Activated T-cell treated with anti-CD3 and anti-CD28 coated beads, Interleukin-2, amount 50 U/mL, for 1 hour (primary cell): ENCODE results near the gene WSB1.
A peak's percentile ranks its signal among the peaks of the same experiment; 100 is the strongest.

ENCODE experiments used
- DNase-seq: peaks from one replicate; pipeline ENCODE4 v3.0.0-alpha.2; 2020

Gene WSB1

GRCh38 chr17:27280527-27280926, 13.4 kb upstream of the WSB1 start:
- no peak for DNase-seq

DNA sequence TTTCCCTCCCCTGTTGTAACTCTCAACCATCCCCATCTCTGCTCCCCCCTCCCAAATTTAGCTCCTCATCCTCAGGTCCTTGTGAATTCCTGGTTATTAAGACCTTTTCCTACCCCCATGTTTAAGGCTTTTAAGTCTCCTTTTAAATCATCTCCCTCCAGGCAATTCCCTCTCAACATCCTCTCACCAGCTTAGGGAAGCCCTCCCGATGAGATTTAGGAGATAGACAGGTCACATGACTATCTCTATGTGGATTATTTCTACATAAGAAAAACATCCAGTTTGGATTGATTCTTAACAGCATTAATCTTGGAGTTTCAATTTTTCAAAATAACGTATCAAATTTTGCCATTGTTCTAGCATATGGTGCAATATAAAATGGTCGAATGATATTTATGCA, 12.5 kb upstream of the WSB1 start:
- no peak for DNase-seq

DNA sequence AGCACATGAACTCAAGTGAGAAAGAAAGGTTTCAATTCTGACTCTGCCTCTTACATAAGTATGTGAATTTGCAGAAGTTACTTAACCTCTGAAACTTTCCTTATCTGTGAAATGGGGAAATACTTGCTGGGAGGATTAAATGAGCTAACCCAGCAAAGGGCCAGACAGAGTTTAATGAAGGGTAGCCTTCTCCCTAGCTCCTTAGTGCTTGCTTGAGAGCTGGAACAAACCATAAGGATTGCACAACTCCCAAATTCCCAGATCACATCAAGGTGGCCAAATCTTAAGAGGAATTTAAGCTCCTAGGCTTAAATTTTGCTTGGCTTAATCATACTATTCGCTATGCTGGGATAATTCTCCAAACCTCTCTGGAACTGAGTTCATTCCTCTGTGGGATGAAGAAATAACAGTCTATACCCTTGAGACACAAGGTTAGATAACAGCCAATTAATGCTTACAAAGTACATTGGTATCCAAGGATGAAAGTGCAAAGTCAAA, 11.8 kb upstream of the WSB1 start:
- DNase-seq: no peak

DNA sequence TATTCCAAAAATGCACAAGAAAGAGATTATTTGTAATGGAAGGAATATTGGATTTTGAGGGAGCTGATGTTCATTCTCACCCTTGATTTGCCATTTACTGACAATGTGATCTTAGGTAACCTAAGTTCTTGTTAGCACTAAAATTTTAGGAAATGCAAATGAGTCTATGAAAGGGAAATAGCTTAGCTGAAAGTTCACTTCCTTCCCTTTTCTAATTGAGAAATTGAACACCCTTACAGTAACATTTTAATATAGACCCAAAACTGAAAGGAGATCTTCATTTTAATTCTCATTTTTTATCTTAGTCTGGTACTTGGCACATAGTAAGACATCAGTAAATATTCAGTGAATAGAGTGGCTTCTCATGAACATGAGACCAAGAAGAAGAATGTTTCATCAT, 10.9 kb upstream of the WSB1 start:
- DNase-seq: no peak

GRCh38 chr17:27283751-27284150, 10.2 kb upstream of the WSB1 start:
- no peak for DNase-seq

DNA sequence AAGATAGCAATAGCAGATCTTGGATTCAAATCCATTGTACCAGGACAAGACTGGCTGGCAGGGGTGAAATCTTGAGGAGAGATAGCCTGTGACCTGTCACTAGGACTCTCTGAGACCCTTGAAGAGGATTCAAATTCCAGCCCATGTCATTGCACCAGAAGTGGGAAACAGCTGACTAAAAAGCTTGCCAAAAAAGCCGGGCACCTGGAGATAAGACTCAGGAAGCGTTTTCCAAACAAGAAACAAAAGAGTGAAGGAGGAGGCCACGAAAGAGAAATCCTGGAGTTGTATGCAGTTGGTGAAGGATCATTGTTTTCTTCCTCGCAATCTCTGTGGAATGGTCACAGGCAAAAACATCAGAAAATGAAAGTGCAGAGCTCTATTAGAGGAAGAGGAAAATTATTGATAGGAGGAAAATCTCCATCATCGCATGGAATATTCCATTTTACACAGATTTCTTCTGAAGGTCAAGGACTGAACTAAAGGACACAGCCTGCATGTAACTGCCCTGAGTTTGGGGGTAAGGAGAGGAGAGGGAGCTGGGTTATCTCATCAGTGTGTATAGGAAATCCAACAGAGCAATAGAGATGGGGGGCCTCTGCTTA, 9.0 kb upstream of the WSB1 start:
- no peak for DNase-seq

DNA sequence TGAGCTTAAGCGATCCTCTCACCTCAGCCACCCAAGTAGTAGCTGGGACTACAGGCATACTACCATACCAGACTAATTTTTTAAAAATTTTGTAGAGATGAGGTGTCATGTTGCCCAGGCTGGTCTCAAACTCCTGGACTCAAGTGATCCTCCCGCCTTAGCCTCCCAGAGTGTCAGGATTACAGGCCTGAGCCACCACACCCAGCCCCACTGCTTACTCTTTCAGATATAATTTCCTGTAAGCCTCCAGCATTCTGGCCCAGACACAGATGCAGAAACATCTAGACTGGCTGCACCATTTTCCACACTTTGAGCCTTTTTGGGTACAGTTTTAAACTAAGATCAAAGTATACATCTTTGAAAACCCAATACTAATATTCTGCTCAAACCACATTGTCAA, 8.4 kb upstream of the WSB1 start:
- no peak for DNase-seq

GRCh38 chr17:27288183-27288582, 5.7 kb upstream of the WSB1 start:
- DNase-seq: no peak

GRCh38 chr17:27289856-27290255, 4.1 kb upstream of the WSB1 start:
- no peak for DNase-seq

DNA sequence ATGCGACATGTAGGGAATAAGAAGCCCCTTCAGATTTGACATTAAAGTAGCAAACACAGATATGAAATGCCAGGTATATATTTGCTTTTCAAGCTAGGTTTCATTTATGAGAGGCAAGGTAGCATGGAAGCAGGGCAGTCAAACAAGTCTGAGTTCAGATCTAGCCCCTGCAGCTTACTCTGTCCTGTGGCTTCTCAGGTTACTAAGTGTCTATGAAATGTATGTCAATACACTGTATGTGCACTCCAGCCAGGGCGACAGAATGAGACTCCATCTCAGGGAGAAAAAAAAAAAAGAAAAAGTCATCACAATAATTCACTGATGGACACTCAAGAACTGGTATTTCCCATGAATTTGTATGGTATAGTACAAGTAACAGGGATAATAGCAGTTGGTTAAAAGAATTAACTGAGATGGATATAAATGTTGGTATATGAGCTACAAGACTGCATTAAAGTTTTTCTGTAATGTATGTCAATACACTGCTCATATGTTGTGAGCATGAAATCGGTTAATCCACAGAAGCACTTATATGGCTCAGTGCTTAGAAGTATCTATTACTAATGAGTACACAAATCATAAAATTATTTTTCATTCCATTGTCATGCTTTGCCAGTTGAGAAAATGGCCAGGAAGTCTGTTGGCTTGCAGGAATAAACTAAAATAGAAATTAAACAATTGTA, 2.9 kb upstream of the WSB1 start:
- no peak for DNase-seq

DNA sequence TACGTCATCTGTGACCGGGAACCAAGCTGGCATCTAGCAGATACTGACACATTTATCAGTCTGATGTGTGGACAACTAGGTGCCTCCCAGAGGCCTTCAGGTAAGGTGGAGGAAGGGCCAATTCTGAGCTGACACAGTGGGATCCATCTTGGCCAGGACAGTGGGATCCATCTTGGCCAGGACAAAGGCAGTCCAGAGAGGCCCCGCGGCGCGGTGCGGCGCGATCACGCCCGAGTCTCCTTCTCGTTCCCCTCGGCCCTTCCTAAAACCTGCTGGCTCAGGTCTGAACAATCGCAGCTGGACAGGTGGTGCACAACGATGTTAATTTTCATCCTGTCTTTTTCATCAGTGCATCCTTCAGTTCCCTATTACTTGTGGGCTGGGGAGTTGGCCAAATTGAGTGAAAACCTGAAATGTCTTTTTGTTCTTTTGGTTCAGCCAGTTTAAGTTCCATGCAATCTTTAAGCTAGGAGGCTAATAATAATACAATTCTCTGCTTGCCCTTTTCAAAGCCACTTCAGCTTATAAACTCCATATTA, 486 bp upstream of the WSB1 start:
- DNase-seq: peak; percentile 47

DNA sequence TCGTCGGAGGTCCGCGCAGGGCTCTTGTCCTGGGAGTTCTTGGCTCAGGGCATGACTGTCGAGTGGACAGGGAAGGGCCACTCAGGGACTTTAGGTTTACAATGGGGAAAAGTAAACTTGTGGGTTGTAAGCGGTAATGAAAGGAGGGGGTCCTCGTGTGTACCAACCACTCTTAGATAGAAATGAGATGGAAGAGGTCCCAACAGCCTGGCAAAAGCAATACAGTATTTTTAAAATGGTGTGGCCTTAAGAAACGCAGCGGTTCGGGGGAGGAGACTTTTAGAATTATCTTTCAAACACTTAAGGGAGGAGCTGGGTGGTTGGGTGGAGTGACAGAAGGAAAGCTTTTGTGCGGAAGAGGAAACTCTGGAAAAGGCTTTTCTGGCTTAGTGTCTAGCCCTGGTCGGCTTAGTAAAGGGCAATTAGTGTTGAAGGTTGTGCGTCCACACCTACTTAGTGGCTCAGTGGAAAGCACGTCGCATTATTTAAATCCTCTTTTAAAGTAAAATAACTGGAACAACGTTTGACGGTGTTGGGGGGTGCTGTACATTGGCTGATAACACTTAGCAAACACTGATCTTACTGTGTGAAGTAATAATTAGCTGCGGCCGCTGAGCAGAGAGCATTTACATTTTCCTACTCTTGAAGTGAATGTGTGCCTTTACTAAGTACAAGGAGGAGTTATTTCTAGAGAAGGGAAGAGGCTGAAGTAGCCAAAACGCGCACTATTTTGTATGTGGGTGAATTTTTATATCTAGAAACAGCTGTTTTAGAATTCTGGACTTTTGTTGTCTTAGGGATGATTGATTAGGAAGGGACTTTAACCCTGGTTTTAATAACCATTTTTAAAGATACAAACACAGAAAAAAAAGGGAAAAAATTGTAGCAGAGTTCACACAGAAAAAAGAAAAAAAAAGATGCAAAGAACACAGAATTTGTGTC, 1.0 kb downstream of the WSB1 start:
- DNase-seq: no peak

- DNase-seq: no peak
These were observed 2.0 kb downstream of the WSB1 start for GRCh38 chr17:27295945-27296344.

DNA sequence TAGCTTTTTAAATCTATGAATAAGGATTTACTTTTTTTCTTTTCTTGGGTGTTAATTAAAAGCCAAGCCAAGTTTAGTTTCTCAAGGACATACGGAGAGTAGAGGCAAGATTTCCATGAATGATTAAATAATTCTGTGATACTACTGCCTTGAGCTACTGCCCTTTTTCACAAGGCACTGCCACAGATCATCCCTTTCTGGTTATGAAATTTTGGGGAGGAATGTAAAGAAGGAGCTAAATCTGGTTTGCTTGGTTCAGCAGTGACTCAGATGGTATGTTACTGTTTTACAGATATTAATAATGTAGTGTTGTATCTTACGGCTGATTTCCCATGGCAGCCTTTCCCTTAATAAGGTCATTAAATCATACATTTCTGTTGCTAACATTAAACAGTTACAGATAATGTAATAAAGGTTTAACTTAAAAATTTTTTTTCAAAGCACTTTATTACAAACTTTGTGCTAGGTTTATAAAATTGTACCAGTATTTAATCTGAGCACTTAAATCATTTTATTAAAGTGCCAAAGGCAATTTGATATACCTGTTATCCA, 2.6 kb downstream of the WSB1 start:
- no peak for DNase-seq

DNA sequence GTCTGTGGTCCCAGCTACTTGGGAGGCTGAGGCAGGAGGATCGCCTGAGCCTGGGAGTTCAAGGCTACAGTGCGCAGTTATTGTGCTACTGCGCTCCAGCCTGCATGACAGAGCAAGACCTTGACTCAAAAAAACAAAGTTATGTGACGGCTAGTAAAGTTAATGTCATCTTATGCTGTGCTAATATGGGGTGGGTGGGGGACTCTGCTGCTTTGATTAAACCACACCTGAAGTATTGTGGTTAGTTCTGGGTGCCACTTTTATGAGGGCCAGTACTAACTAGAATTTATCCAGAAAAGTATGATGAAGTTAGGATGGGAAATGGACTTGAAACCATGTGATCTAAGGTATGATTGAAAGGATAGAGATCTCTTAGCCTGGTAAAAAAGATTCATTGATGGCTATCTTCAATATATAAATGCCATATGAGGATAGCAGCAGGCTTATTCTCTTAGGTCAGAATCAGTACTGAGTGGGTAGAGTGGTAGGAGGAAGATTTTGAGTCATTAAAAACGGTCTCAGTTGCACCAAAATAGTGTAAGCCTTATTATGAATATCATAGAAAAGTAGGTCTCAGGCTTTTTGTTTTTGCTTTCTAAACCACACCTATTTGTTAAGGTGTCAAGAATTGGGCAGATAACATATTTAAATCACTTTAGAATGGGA, 5.6 kb downstream of the WSB1 start:
- DNase-seq: no peak

DNA sequence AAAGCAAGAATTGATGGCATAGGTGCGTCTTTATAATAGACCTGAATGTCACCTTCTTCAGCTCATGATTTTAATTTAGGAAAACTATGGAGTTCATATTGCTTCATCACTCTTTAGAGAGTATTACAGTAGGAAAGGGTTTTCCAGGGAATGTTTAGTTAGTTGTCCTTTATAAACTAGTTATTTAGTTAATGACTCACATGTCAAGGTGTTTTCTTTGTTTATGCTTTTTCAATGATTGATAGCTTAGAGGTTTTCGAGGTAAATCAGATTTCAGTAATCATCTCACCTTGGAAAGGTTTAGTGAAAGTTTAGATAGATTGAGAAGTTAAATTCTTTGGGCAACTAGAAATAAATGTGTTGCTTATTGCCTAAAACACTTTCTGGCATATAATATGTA, 9.8 kb downstream of the WSB1 start:
- DNase-seq: no peak

- DNase-seq: no peak
These were observed 12.4 kb downstream of the WSB1 start for GRCh38 chr17:27306276-27306835.

DNA sequence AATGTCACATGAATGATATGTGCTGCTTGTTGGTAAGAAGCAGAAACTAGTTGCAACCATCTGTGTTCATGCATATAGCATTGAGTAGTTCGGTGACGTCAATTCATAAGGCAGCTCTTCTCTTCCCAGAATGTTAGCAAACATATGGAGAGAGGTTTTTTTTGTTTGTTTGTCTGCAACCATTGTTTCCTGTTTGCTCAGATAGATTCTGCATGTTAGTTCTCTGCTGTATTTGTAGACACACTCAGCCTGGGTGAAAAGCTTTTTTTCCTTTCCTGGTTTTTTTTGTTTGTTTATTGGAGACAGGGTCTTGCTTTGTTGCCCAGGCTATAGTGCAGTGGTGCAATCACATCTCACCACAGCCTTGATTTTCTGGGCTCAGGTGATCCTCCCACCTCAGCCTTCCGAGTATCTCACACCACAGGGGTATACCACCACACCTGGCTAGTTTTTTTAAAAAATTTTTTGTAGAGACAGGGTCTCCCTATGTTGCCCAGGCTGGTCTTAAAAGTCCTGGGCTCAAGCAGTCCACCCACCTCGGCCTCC, 16.7 kb downstream of the WSB1 start:
- DNase-seq: no peak

GRCh38 chr17:27313301-27313700, 19.4 kb downstream of the WSB1 start:
- no peak for DNase-seq

GRCh38 chr17:27315322-27315721, 21.4 kb downstream of the WSB1 start:
- no peak for DNase-seq

GRCh38 chr17:27315796-27316465, 22.0 kb downstream of the WSB1 start:
- DNase-seq: no peak
